ENCODE measurements around the gene FAM32A.

DNA sequence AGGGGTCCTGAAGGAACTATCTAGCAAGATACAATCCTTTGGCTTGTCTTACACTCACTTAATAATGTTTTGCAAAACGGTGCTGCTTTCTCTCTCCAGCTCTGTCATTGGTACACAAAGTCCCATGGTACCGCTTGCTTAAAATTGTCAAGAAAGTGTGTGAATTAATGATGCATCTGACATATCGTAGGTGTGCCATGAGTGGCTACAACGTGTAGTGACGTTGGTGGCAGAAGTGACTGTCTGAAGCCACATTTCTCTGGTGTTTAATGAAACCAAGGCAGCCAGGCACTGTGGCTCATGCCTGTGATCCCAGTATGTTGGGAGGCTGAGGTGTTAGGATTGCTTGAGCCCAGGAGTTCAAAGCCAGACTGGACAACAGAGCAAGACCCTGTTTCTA is 39.1 kb upstream of the FAM32A start:
- TF ChIP-seq, protein P1, sequence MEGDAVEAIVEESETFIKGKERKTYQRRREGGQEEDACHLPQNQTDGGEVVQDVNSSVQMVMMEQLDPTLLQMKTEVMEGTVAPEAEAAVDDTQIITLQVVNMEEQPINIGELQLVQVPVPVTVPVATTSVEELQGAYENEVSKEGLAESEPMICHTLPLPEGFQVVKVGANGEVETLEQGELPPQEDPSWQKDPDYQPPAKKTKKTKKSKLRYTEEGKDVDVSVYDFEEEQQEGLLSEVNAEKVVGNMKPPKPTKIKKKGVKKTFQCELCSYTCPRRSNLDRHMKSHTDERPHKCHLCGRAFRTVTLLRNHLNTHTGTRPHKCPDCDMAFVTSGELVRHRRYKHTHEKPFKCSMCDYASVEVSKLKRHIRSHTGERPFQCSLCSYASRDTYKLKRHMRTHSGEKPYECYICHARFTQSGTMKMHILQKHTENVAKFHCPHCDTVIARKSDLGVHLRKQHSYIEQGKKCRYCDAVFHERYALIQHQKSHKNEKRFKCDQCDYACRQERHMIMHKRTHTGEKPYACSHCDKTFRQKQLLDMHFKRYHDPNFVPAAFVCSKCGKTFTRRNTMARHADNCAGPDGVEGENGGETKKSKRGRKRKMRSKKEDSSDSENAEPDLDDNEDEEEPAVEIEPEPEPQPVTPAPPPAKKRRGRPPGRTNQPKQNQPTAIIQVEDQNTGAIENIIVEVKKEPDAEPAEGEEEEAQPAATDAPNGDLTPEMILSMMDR (IDR thresholded peaks at IDR 0.05) = no peak
- no peak for TF ChIP-seq ZFX (IDR thresholded peaks at IDR 0.05; ENCODE audit: borderline replicate concordance)

Data from 22Rv1 (cell line).